ENCODE data around the gene ZSCAN31. TPM values are rescaled to one million over a fixed set of nuclear protein-coding genes. Genes with fewer than 3 reads are reported as not detected.
"Not testable (repeated sequence)": the region's sequence is repeated elsewhere in the genome, so short reads cannot be mapped to it uniquely, and the experiment has no call there.

The ZSCAN31 gene
- total RNA-seq, 2 donors from 2014 or later: 4.2 to 15.4 TPM

GRCh38 chr6:28333047-28333446, 2.9 kb downstream of the ZSCAN31 start:
- Histone ChIP-seq H3K9me3 (peaks cover 2% of the 10 kb centered on the region), H3K27me3 (replicated peaks; ENCODE audit: insufficient read depth) (no peaks in the 10 kb centered on the region), H3K27ac (no peak overlapping the region)

GRCh38 chr6:28330041-28330440, 5.9 kb downstream of the ZSCAN31 start:
- no peak overlapping the region for H3K27ac ChIP-seq
- DNase-seq (ENCODE audit: low spot score): no peak
- no peak for TF ChIP-seq CTCF (IDR thresholded peaks at IDR 0.05)
- H3K36me3 ChIP-seq: peaks cover 29% of the 10 kb centered on the region
- ATAC-seq (ENCODE audit: insufficient number of reproducible peaks, low FRiP score, low read depth): no peak
- H3K9me3 ChIP-seq: peaks cover 20% of the 10 kb centered on the region
- no peak overlapping the region for H3K4me3 ChIP-seq
- H3K4me1 ChIP-seq (ENCODE audit: control insufficient read depth in 1 of 2, low read depth in 2 of 2): peaks cover 3% of the 10 kb centered on the region in 2 donors
- no peaks in the 10 kb centered on the region for H3K27me3 ChIP-seq (replicated peaks; ENCODE audit: insufficient read depth)

More at GRCh38 chr6:28333047-28333446, 2.9 kb downstream of the ZSCAN31 start:
- H3K4me3 ChIP-seq: no peak overlapping the region
- ATAC-seq (ENCODE audit: insufficient number of reproducible peaks, low FRiP score, low read depth) (no peak), DNase-seq (ENCODE audit: low spot score) (no peak)
- TF ChIP-seq CTCF (IDR thresholded peaks at IDR 0.05): no peak
- H3K4me1 ChIP-seq (ENCODE audit: control insufficient read depth in 1 of 2, low read depth in 2 of 2): peaks cover 8 to 12% of the 10 kb centered on the region in 2 donors
- H3K36me3 ChIP-seq: peaks cover 7% of the 10 kb centered on the region

- Histone ChIP-seq H3K36me3 (peaks cover 33% of the 10 kb centered on the region), H3K27me3 (replicated peaks; ENCODE audit: insufficient read depth) (no peaks in the 10 kb centered on the region), H3K27ac (no peak overlapping the region), H3K4me3 (no peak overlapping the region), H3K4me1 (ENCODE audit: control insufficient read depth in 1 of 2, low read depth in 2 of 2) (no peaks in the 10 kb centered on the region), H3K9me3 (peaks cover 20% of the 10 kb centered on the region)
- no peak for TF ChIP-seq CTCF (IDR thresholded peaks at IDR 0.05)
- DNase-seq (ENCODE audit: low spot score) (no peak), ATAC-seq (ENCODE audit: insufficient number of reproducible peaks, low FRiP score, low read depth) (no peak)
These were observed 9.5 kb downstream of the ZSCAN31 start for GRCh38 chr6:28326371-28326948.

- ATAC-seq (ENCODE audit: insufficient number of reproducible peaks, low FRiP score, low read depth): no peak
- no peaks in the 10 kb centered on the region for H3K4me1 ChIP-seq (ENCODE audit: control insufficient read depth in 1 of 2, low read depth in 2 of 2)
- DNase-seq (ENCODE audit: low spot score): no peak
- H3K27ac ChIP-seq: no peak overlapping the region
- TF ChIP-seq CTCF (IDR thresholded peaks at IDR 0.05): no peak
- no peak overlapping the region for H3K4me3 ChIP-seq
- peaks cover 27% of the 10 kb centered on the region for H3K36me3 ChIP-seq
- H3K27me3 ChIP-seq (replicated peaks; ENCODE audit: insufficient read depth): no peaks in the 10 kb centered on the region
- H3K9me3 ChIP-seq: peaks cover 19% of the 10 kb centered on the region
These were observed 12.0 kb downstream of the ZSCAN31 start for GRCh38 chr6:28323813-28324424.

GRCh38 chr6:28322661-28323060, 13.3 kb downstream of the ZSCAN31 start:
- Histone ChIP-seq H3K36me3 (peaks cover 26% of the 10 kb centered on the region), H3K4me1 (ENCODE audit: control insufficient read depth in 1 of 2, low read depth in 2 of 2) (no peaks in the 10 kb centered on the region), H3K4me3 (no peak overlapping the region), H3K9me3 (peaks cover 17% of the 10 kb centered on the region), H3K27me3 (replicated peaks; ENCODE audit: insufficient read depth) (no peaks in the 10 kb centered on the region), H3K27ac (no peak overlapping the region)
- DNase-seq (ENCODE audit: low spot score) (no peak), ATAC-seq (ENCODE audit: insufficient number of reproducible peaks, low FRiP score, low read depth) (no peak)
- TF ChIP-seq CTCF (IDR thresholded peaks at IDR 0.05): no peak

- not testable (repeated sequence) for ATAC-seq (ENCODE audit: insufficient number of reproducible peaks, low FRiP score, low read depth); H3K27me3 ChIP-seq (replicated peaks; ENCODE audit: insufficient read depth); DNase-seq (ENCODE audit: low spot score); H3K36me3 ChIP-seq; H3K9me3 ChIP-seq; H3K4me3 ChIP-seq; H3K4me1 ChIP-seq (ENCODE audit: control insufficient read depth in 1 of 2, low read depth in 2 of 2); H3K27ac ChIP-seq
These were observed 18.1 kb downstream of the ZSCAN31 start for GRCh38 chr6:28317866-28318265.

All from thoracic aorta (tissue), 2 donors.